CD4-positive, alpha-beta T cell (primary cell): ENCODE results near the gene SYF2. TPM values are rescaled to one million over a fixed set of nuclear protein-coding genes. Genes with fewer than 3 reads are reported as not detected.

ENCODE experiments used
- ATAC-seq: fragments of 200-7000 bp; cut with Tn5 transposase; one replicate; pipeline ENCODE4 v1.10.0; 2022; ENCODE audit warnings: mild to moderate bottlenecking; ENCODE audit not compliant: poor library complexity
- CTCF ChIA-PET: fragments of 350-600 bp; sonication (Branson Sonifier 250); formaldehyde crosslinking; loops from one replicate; lab custom pipeline; 2021; ENCODE audit warnings: antibody characterized with exemption, inconsistent platforms; lab: Charles Lee
- POLR2A ChIA-PET: fragments of 350-600 bp; sonication (Branson Sonifier 250); formaldehyde crosslinking; loops from one replicate; lab custom pipeline; 2021; ENCODE audit warnings: antibody characterized with exemption, inconsistent platforms; lab: Charles Lee
- DNase-seq, 14 experiments: peaks; one replicate each; pipeline ENCODE4 v3.0.0-alpha.2; 2013 to 2020; ENCODE audit warnings: mixed read lengths in 2 of 14
- H3K27ac ChIP-seq, 2 donors: one replicate each; pipeline versions ENCODE4 v1.5.1 to v1.7.0; 2013; ENCODE audit warnings: low read length in 2 of 2, low read depth in 1 of 2, mild to moderate bottlenecking in 1 of 2
- H3K27me3 ChIP-seq, 2 experiments: 1 replicate in 1 of 2; 2 replicates in 1 of 2; pipeline versions ENCODE4 v1.6.1 to v1.7.0; 2013; ENCODE audit warnings: low read length in 2 of 2, control low read depth in 1 of 2, mild to moderate bottlenecking in 1 of 2, moderate library complexity in 1 of 2; ENCODE audit not compliant: insufficient read depth in 2 of 2, control insufficient read depth in 1 of 2
- H3K36me3 ChIP-seq: one replicate; pipeline ENCODE4 v1.6.1; 2013; ENCODE audit warnings: low read length, control low read depth; ENCODE audit not compliant: insufficient read depth
- H3K4me1 ChIP-seq: one replicate; pipeline ENCODE4 v1.6.1; 2013; ENCODE audit warnings: low read length, control low read depth; ENCODE audit not compliant: insufficient read depth
- H3K4me3 ChIP-seq: one replicate; pipeline ENCODE4 v1.5.1; 2013; ENCODE audit warnings: mild to moderate bottlenecking, low read length, moderate library complexity
- H3K9me3 ChIP-seq, 2 experiments: 1 replicate in 1 of 2; 2 replicates in 1 of 2; pipeline versions ENCODE4 v1.6.1 to v1.7.0; 2013; ENCODE audit warnings: low read length in 2 of 2, mild to moderate bottlenecking in 2 of 2, control low read depth in 1 of 2, moderate library complexity in 1 of 2; ENCODE audit not compliant: control insufficient read depth in 1 of 2, insufficient read depth in 1 of 2
- H3K27ac Mint-ChIP-seq: one replicate; pipeline ENCODE4 v1.8.0; 2020; ENCODE audit warnings: mixed read lengths
- H3K27me3 Mint-ChIP-seq: one replicate; pipeline ENCODE4 v1.8.0; 2021; ENCODE audit warnings: mixed read lengths
- H3K36me3 Mint-ChIP-seq: one replicate; pipeline ENCODE4 v1.8.0; 2021; ENCODE audit warnings: low read depth, mixed read lengths
- H3K4me1 Mint-ChIP-seq: one replicate; pipeline ENCODE4 v1.8.0; 2021; ENCODE audit warnings: low read depth, mixed read lengths
- H3K4me3 Mint-ChIP-seq: one replicate; pipeline ENCODE4 v1.8.0; 2020; ENCODE audit warnings: mild to moderate bottlenecking, mixed read lengths
- H3K9me3 Mint-ChIP-seq: one replicate; pipeline ENCODE4 v1.8.0; 2020; ENCODE audit warnings: mixed read lengths
- intact Hi-C, 2 experiments: fragments of 100-400 bp; cut with DNase I in 1 of 2; cut with micrococcal nuclease in 1 of 2; formaldehyde crosslinking; loops; one replicate each; pipeline versions ENCODE4 v1.15.1 to v1.9.0; 2023 to 2025; cut with DNase I, micrococcal nuclease
- total RNA-seq, 174 experiments: library from RNA in 2 of 174; stranded (reverse) in 2 of 174; gene quantifications; one replicate each; pipeline ENCODE4 v1.2.3 and lab custom pipeline; 2021 to 2026
- TF ChIP-seq, protein P1 (sequence below): fragments of 200-600 bp; IDR thresholded peaks from one replicate; pipeline ENCODE4 v1.8.0; 2022; ENCODE audit warnings: antibody characterized with exemption, mild to moderate bottlenecking

The SYF2 gene
- total RNA-seq, 2 experiments from 2014 or later, result 93.3 to 98.9 TPM

- no peak for DNase-seq
- POLR2A ChIA-PET, result no interaction called here
- no peak overlapping the region for H3K4me3 Mint-ChIP-seq
- no peak for ATAC-seq
- H3K27me3 Mint-ChIP-seq, result no peaks in the 10 kb centered on the region
- H3K4me1 ChIP-seq, result peaks cover 6% of the 10 kb centered on the region
- no peak overlapping the region for H3K4me3 ChIP-seq
- peaks cover 0 to 2% of the 10 kb centered on the region in 2 experiments for H3K27me3 ChIP-seq
- no peak overlapping the region for H3K27ac ChIP-seq
- H3K9me3 Mint-ChIP-seq, result no peaks in the 10 kb centered on the region
- TF ChIP-seq, protein P1, sequence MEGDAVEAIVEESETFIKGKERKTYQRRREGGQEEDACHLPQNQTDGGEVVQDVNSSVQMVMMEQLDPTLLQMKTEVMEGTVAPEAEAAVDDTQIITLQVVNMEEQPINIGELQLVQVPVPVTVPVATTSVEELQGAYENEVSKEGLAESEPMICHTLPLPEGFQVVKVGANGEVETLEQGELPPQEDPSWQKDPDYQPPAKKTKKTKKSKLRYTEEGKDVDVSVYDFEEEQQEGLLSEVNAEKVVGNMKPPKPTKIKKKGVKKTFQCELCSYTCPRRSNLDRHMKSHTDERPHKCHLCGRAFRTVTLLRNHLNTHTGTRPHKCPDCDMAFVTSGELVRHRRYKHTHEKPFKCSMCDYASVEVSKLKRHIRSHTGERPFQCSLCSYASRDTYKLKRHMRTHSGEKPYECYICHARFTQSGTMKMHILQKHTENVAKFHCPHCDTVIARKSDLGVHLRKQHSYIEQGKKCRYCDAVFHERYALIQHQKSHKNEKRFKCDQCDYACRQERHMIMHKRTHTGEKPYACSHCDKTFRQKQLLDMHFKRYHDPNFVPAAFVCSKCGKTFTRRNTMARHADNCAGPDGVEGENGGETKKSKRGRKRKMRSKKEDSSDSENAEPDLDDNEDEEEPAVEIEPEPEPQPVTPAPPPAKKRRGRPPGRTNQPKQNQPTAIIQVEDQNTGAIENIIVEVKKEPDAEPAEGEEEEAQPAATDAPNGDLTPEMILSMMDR, result no peak
- H3K27ac Mint-ChIP-seq, result no peak overlapping the region
- intact Hi-C loops, result no loop called here
- H3K9me3 ChIP-seq, result no peaks in the 10 kb centered on the region
- CTCF ChIA-PET, result no interaction called here
- no peaks in the 10 kb centered on the region for H3K36me3 Mint-ChIP-seq
- H3K36me3 ChIP-seq, result no peaks in the 10 kb centered on the region
- peaks cover 18% of the 10 kb centered on the region for H3K4me1 Mint-ChIP-seq
Measured at GRCh38 chr1:25197235-25197975, 34.9 kb downstream of the SYF2 start.

- Mint-ChIP-seq H3K27me3 (no peaks in the 10 kb centered on the region), H3K4me1 (peaks cover 18% of the 10 kb centered on the region), H3K36me3 (no peaks in the 10 kb centered on the region), H3K27ac (no peak overlapping the region), H3K4me3 (no peak overlapping the region), H3K9me3 (no peaks in the 10 kb centered on the region)
- Histone ChIP-seq H3K27me3 (peaks cover 0 to 2% of the 10 kb centered on the region in 2 experiments), H3K27ac (no peak overlapping the region), H3K4me1 (peaks cover 6% of the 10 kb centered on the region), H3K36me3 (no peaks in the 10 kb centered on the region), H3K4me3 (no peak overlapping the region), H3K9me3 (no peaks in the 10 kb centered on the region)
- ChIA-PET POLR2A (no interaction called here), CTCF (no interaction called here)
- TF ChIP-seq, protein P1, result no peak
- intact Hi-C loops, result no loop called here
- DNase-seq, result no peak
- ATAC-seq, result no peak
Measured at GRCh38 chr1:25196830-25197229, 35.5 kb downstream of the SYF2 start.

DNA sequence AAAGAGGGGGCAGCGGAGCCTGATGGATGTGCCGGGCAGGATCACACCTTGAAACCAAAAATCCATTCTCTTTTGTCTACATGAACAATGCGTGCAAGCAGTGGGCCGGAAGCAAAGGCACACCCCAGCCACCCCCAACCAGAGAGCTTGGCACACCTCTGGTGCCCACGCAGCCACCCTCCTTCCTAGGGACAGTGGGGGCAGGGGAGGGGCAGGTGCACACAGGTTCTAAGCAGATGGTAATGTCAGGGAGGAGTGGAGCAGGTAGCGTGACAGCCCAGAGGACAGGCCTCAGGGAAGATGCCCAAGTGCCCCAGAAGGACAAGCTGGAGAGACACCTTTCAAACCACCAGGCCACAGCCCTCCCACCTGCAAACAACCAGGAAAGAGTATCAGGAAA lies 36.5 kb downstream of the SYF2 start:
- no peak overlapping the region for H3K27ac ChIP-seq
- ChIA-PET CTCF (interaction anchor here (0.6 kb wide), 1 partner anchor 647 kb away, joined by 3 read pairs; no protein-coding TSS in a partner anchor), POLR2A (no interaction called here)
- peaks cover 0 to 2% of the 10 kb centered on the region in 2 experiments for H3K27me3 ChIP-seq
- H3K9me3 Mint-ChIP-seq, result no peaks in the 10 kb centered on the region
- no peaks in the 10 kb centered on the region for H3K9me3 ChIP-seq
- no peak overlapping the region for H3K4me3 ChIP-seq
- DNase-seq (no peak), ATAC-seq (no peak)
- no peaks in the 10 kb centered on the region for H3K36me3 ChIP-seq
- TF ChIP-seq, protein P1, result no peak
- H3K27me3 Mint-ChIP-seq, result no peaks in the 10 kb centered on the region
- no peak overlapping the region for H3K4me3 Mint-ChIP-seq
- H3K27ac Mint-ChIP-seq, result no peak overlapping the region
- peaks cover 6% of the 10 kb centered on the region for H3K4me1 ChIP-seq
- H3K36me3 Mint-ChIP-seq, result no peaks in the 10 kb centered on the region
- peaks cover 18% of the 10 kb centered on the region for H3K4me1 Mint-ChIP-seq
- intact Hi-C loops, result no loop called here
